SK-N-MC (cell line): ENCODE results near the gene PXT1.

ENCODE experiments used
- EZH2 ChIP-seq: fragments of 200-600 bp; sonication (generic); IDR thresholded peaks from one replicate; pipeline ENCODE4 v1.6.1; 2017; ENCODE audit warnings: antibody characterized with exemption
- POLR2AphosphoS5 ChIP-seq: IDR thresholded peaks from 2 replicates; pipeline ENCODE4 v1.6.1; 2012; ENCODE audit warnings: mild to moderate bottlenecking, low read depth, low read length, borderline replicate concordance

DNA sequence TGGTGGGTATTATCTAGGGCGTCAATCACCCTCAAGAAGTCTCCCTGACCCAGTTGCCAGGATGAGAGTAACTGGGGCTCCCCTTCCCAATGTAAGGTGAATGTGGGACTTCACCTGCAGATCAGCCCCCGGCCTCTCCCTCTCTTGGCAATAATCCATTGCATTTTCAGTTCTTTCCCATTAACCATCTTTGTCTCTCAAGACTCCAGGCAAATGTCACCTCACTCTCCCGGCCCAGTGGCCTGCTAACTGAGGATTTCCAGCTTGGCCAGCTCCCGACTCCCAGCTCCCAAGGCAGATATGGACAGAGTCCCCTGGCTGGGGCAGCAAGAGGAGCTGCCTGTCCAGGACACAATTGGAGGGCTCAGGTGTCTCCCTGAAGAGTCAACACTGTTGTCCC, 62.5 kb downstream of the PXT1 start:
- TF ChIP-seq POLR2AphosphoS5 (no peak), EZH2 (no peak)
